HG03108 (cell line): ENCODE measurements around the gene LRCH1.
A peak's percentile ranks its signal among the peaks of the same experiment; 100 is the strongest.

Experiments used
- ATAC-seq: cut with Tn5 transposase; IDR thresholded peaks from one replicate; pipeline ENCODE4 v1.9.1; 2021; ENCODE audit warnings: moderate library complexity; ENCODE audit not compliant: unreplicated experiment

The LRCH1 gene

GRCh38 chr13:46633416-46633815 lies 80.4 kb downstream of the LRCH1 start:
- no peak for ATAC-seq

GRCh38 chr13:46636451-46636850 lies 83.5 kb downstream of the LRCH1 start:
- ATAC-seq: no peak

- ATAC-seq: no peak
Observed at GRCh38 chr13:46637213-46637612, 84.2 kb downstream of the LRCH1 start.

GRCh38 chr13:46638262-46638661 lies 85.3 kb downstream of the LRCH1 start:
- ATAC-seq: no peak

GRCh38 chr13:46639033-46639981 lies 86.3 kb downstream of the LRCH1 start:
- peak; percentile 86 for ATAC-seq

GRCh38 chr13:46640843-46641242 lies 87.9 kb downstream of the LRCH1 start:
- no peak for ATAC-seq

- no peak for ATAC-seq
Observed at GRCh38 chr13:46641274-46642081, 88.5 kb downstream of the LRCH1 start.

- ATAC-seq: no peak
Observed at GRCh38 chr13:46642254-46642653, 89.3 kb downstream of the LRCH1 start.

- no peak for ATAC-seq
Observed at GRCh38 chr13:46643165-46643777, 90.3 kb downstream of the LRCH1 start.

- no peak for ATAC-seq
Observed at GRCh38 chr13:46644816-46645215, 91.8 kb downstream of the LRCH1 start.

GRCh38 chr13:46647512-46648065 lies 94.6 kb downstream of the LRCH1 start:
- ATAC-seq: no peak

- ATAC-seq: peak; percentile 82
Observed at GRCh38 chr13:46648166-46648607, 95.2 kb downstream of the LRCH1 start.

- no peak for ATAC-seq
Observed at GRCh38 chr13:46649816-46650215, 96.8 kb downstream of the LRCH1 start.

- no peak for ATAC-seq
Observed at GRCh38 chr13:46654951-46655350, 102.0 kb downstream of the LRCH1 start.

GRCh38 chr13:46655377-46656180 lies 102.6 kb downstream of the LRCH1 start:
- ATAC-seq: no peak

- ATAC-seq: peak; percentile 68
Observed at GRCh38 chr13:46656786-46657185, 103.8 kb downstream of the LRCH1 start.

- ATAC-seq: no peak
Observed at GRCh38 chr13:46659413-46660065, 106.6 kb downstream of the LRCH1 start.

- no peak for ATAC-seq
Observed at GRCh38 chr13:46660416-46660815, 107.4 kb downstream of the LRCH1 start.

GRCh38 chr13:46660857-46661256 lies 107.9 kb downstream of the LRCH1 start:
- no peak for ATAC-seq

GRCh38 chr13:46662690-46663089 lies 109.7 kb downstream of the LRCH1 start:
- ATAC-seq: peak; percentile 46
